ENCODE results near the gene RAB31. TPM values are rescaled to one million over a fixed set of nuclear protein-coding genes. Genes with fewer than 3 reads are reported as not detected.
"Not testable (repeated sequence)": the region's sequence is repeated elsewhere in the genome, so short reads cannot be mapped to it uniquely, and the experiment has no call there.

The RAB31 gene
- total RNA-seq, result 27.2 and 44.3 TPM in 2 replicates

DNA sequence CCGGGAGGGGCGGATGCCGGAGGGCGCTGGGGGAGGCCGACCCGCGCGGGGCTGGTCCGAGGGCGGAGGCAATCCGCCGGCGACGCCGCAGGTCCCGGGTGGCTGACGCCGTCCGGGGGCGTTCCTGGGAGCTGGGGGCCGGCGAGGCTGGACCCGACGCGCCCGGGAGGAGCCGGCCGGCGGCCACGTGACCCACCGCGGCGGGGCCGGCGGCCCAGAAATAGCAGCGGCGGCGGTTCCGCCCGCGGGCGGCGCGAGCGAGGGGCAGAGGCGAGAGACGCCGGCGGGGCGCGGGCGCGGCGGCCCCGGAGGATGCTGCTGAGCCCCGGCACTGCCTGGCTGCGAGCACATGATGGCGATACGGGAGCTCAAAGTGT is at the start of gene RAB31:
Gene RAB31, plus strand, starts transcription at position 245 of the 377 bp plus-strand sequence. Its CDS starts 105 bp downstream, at position 350.
- peak; percentile 70 for DNase-seq

- DNase-seq, result no peak
Measured at GRCh38 chr18:9659499-9660375, 48.4 kb upstream of the RAB31 start.

GRCh38 chr18:9661564-9661963 is 46.5 kb upstream of the RAB31 start:
- DNase-seq, result peak; percentile 23

- DNase-seq, result no peak
Measured at GRCh38 chr18:9663377-9663776, 44.7 kb upstream of the RAB31 start.

- DNase-seq, result no peak
Measured at GRCh38 chr18:9665314-9665713, 42.8 kb upstream of the RAB31 start.

- DNase-seq, result no peak
Measured at GRCh38 chr18:9666548-9666947, 41.6 kb upstream of the RAB31 start.

DNA sequence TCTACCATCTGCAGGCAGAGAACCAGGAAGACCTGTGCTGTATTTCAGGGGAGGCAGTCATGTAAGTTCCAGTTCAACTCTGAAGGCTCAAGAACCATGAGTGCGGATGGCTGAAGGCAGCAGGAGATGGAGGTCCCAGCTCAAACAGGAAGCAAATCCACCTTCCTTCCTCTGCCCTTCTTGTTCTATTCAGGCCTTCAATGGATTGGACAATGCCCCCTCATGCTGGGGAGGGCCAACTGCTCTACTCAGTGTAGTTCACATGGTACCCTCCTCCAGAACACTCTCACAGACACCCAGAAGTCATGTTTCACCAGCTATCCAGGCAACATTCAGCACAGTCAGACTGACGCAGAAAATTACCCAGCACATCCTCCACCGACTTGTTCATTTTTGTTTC is 39.1 kb upstream of the RAB31 start:
- DNase-seq, result no peak

DNA sequence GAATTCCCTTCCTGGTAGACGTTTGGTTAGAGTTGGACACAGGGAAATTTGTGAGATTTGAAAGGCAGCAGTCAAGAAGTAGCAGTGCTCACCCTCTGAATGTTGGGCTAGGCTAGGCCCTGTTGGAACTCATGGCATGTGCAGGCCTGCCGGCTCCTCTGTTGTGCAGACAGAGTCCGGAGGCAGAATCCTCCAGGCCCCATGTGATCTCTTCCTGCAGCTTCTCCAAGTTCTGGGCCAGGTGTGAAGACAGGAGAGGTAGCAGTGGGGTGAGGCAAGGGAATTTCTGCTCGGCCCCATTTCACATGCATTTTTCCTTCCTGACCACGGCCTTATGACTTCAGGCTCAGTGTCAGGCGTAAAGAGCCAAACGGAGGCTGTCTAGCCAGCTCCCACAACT is 36.9 kb upstream of the RAB31 start:
- DNase-seq, result no peak

- peak; percentile 78 for DNase-seq
Measured at GRCh38 chr18:9673296-9674251, 34.5 kb upstream of the RAB31 start.

DNA sequence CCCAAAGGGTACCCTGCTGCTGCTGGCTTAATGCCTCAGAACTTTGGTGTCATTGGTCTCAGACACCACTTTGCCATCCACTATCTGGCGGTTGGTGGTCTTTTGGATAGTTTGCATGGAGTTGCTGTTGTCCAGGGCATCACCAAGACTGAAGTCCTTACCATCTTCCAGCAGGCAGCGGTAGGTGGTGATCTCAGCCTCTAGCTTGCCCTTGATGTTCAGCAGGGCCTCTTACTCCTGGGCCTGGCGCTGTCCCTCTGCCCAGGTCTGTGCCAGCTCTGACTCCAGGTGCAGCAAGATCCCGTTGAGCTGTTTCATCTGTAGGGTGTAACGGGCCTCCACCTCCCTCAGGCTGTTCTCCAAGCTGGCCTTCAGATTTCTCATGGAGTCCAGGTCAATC is 29.9 kb upstream of the RAB31 start:
- not testable (repeated sequence) for DNase-seq

GRCh38 chr18:9679125-9679524 is 29.0 kb upstream of the RAB31 start:
- DNase-seq, result no peak

DNA sequence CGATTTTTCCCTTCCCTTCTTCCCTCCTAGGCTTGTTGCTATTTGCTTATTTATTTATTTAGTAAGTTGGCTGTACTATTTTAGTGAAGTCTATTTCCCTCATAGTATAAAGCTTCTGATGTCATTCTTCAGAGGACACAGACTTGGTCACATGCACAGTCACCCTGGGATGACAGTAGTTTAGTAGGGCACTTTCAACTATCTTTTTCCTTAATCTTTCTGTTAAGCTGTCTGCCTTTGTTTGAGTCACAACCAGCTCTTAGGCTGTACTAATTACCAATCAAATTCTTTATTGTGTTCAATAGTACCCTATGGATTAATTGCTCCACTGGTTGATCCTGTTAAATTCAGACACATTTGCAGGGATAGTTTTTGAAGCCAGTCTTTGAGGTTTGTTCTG is 26.9 kb upstream of the RAB31 start:
- no peak for DNase-seq

- no peak for DNase-seq
Measured at GRCh38 chr18:9682572-9682971, 25.5 kb upstream of the RAB31 start.

DNA sequence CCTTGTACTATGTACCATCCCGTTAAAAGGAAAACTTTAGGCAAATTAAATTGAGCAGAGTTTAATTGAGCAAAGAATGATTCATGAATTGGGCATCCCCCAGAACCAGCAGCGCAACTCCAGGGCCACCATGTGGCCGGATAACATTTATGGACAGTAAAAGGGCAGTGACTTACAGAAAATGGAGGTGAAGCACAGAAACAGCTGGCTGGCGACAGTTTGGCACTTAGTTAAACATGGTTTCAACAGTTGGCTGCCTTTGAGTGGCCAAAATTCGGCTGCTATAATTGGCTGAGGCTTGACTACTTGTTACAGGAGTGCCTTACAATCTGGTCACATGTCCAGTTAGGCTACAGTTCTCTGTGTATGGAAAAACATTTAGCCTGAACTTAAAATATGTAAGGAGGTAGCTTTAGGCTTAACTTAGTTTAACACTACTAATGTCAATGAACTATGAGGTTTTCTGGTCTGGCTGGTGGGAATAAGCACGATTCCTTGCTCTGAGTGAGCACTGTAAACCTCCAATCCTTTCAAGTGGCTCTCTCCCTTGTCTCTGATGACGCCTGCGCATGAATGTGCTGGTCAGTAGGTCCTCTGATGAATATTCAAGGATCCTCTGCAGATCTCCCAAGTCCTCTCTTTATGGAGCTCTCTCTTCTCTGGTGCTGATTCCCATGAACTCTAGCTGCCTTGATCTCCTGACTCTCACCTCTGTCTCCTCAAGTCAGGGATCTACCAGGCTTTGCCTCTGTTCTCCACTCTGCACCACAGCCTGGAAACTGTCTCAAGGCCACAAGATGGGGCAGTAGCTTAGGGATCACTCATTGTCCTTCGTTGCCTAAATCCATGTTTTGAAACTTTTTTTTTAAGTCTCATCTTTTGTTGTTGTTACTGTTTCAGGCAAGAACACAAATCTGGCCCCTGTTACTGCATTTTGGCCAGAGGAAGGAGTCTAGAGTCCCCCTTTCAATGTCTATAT is 24.4 kb upstream of the RAB31 start:
- peak; percentile 76 for DNase-seq

- DNase-seq, result no peak
Measured at GRCh38 chr18:9684881-9685614, 23.1 kb upstream of the RAB31 start.

DNA sequence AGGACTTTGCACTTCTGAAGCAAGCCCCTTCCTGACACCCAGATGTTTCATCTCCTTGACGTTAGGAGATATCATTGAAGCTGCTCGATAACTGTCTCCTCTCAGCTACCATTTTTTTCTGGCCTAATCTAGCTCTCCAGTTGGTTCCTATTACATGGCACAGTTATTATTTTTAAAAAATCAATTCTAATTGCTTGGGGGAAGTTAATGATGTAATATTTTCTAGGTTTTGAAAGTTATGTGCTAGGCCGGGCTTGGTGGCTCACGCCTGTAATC is 22.5 kb upstream of the RAB31 start:
- DNase-seq, result no peak

GRCh38 chr18:9688036-9688741 is 19.9 kb upstream of the RAB31 start:
- no peak for DNase-seq

GRCh38 chr18:9689253-9689652 is 18.8 kb upstream of the RAB31 start:
- DNase-seq, result no peak

GRCh38 chr18:9690418-9691188 is 17.5 kb upstream of the RAB31 start:
- DNase-seq, result no peak

GRCh38 chr18:9691235-9691634 is 16.9 kb upstream of the RAB31 start:
- DNase-seq, result no peak

Data from dermis blood vessel endothelial cell (primary cell).